Mucosa of rectum (tissue), 2 donors: ENCODE data around the gene CACNA2D1.

Experiments
- H3K27ac ChIP-seq, 2 donors: one replicate each; pipeline ENCODE4 v1.7.0; 2013; ENCODE audit warnings: inconsistent platforms in 2 of 2, low read depth in 2 of 2, low read length in 2 of 2
- H3K27me3 ChIP-seq, 2 donors: one replicate each; pipeline ENCODE4 v1.7.0; 2013; ENCODE audit warnings: low read length in 2 of 2; ENCODE audit not compliant: control insufficient read depth in 2 of 2, insufficient read depth in 2 of 2
- H3K36me3 ChIP-seq, 2 donors: one replicate each; pipeline ENCODE4 v1.7.0; 2013; ENCODE audit warnings: low read length in 2 of 2; ENCODE audit not compliant: control insufficient read depth in 2 of 2, insufficient read depth in 2 of 2
- H3K4me1 ChIP-seq, 2 donors: one replicate each; pipeline ENCODE4 v1.7.0; 2013; ENCODE audit warnings: low read length in 2 of 2, mild to moderate bottlenecking in 1 of 2; ENCODE audit not compliant: control insufficient read depth in 2 of 2, insufficient read depth in 2 of 2
- H3K4me3 ChIP-seq, 2 donors: one replicate each; pipeline ENCODE4 v1.7.0; 2013; ENCODE audit warnings: low read length in 2 of 2
- H3K9ac ChIP-seq, 2 donors: one replicate each; pipeline ENCODE4 v1.7.0; 2013; ENCODE audit warnings: low read length in 2 of 2, low read depth in 1 of 2, mild to moderate bottlenecking in 1 of 2
- H3K9me3 ChIP-seq, 2 donors: one replicate each; pipeline ENCODE4 v1.7.0; 2013; ENCODE audit warnings: low read length in 2 of 2; ENCODE audit not compliant: control insufficient read depth in 2 of 2
- donor health status: healthy.
- donor health status: Normal muscosa, but diverticular disease.

The CACNA2D1 gene

GRCh38 chr7:82375129-82375528, 68.4 kb downstream of the CACNA2D1 start:
- Histone ChIP-seq H3K9ac (no peak overlapping the region), H3K36me3 (no peaks in the 10 kb centered on the region), H3K27me3 (no peaks in the 10 kb centered on the region), H3K27ac (no peak overlapping the region), H3K9me3 (no peaks in the 10 kb centered on the region), H3K4me1 (no peaks in the 10 kb centered on the region), H3K4me3 (no peak overlapping the region)

- Histone ChIP-seq H3K36me3 (no peaks in the 10 kb centered on the region), H3K9me3 (no peaks in the 10 kb centered on the region), H3K27ac (no peak overlapping the region), H3K9ac (no peak overlapping the region), H3K4me1 (no peaks in the 10 kb centered on the region), H3K27me3 (no peaks in the 10 kb centered on the region), H3K4me3 (no peak overlapping the region)
These were observed 69.5 kb downstream of the CACNA2D1 start for GRCh38 chr7:82373926-82374635.

DNA sequence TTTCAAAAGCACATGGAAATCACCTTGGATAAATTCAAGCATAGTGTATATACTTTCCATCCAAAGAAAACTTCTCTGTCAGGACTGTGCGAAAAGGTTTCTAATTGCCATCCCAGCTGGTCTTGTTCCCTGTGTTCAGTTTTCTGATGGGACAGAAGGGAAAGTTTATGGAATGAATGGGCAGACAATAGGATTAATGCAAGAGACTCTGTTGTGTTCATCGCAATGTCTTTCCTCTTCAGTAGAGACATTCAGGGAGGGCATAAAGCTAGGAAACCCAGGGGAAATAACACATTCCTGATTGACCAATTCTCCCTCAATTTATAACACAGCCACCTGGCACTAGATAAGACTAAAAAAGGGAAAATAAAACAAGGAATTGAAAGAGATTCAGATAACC, 78.9 kb downstream of the CACNA2D1 start:
- no peaks in the 10 kb centered on the region for H3K9me3 ChIP-seq

DNA sequence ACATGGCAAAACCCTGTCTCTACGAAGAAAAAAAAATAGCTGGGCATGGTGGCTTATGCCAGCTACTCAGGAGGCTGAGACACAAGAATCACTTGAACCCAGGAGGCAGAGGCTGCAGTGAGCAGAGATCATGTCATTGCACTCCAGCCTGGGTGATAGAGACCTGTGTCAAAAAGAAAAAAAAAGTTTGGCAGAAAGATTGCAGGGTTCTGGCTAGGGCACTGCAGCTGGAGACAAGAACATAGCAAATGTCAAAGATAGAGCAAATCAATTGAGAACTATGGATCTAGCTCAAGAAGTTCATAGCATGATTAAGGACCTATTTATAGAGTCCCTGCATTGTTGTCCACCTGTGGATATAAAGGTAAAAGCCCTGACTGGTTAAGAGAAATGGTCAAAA, 79.5 kb downstream of the CACNA2D1 start:
- Histone ChIP-seq H3K36me3 (no peaks in the 10 kb centered on the region), H3K9ac (no peak overlapping the region), H3K27ac (no peak overlapping the region), H3K27me3 (no peaks in the 10 kb centered on the region), H3K4me1 (no peaks in the 10 kb centered on the region), H3K4me3 (no peak overlapping the region), H3K9me3 (no peaks in the 10 kb centered on the region)

More for the DNA sequence above, 78.9 kb downstream of the CACNA2D1 start:
- Histone ChIP-seq H3K4me1 (no peaks in the 10 kb centered on the region), H3K9ac (no peak overlapping the region), H3K36me3 (no peaks in the 10 kb centered on the region), H3K27ac (no peak overlapping the region), H3K27me3 (no peaks in the 10 kb centered on the region), H3K4me3 (no peak overlapping the region)

DNA sequence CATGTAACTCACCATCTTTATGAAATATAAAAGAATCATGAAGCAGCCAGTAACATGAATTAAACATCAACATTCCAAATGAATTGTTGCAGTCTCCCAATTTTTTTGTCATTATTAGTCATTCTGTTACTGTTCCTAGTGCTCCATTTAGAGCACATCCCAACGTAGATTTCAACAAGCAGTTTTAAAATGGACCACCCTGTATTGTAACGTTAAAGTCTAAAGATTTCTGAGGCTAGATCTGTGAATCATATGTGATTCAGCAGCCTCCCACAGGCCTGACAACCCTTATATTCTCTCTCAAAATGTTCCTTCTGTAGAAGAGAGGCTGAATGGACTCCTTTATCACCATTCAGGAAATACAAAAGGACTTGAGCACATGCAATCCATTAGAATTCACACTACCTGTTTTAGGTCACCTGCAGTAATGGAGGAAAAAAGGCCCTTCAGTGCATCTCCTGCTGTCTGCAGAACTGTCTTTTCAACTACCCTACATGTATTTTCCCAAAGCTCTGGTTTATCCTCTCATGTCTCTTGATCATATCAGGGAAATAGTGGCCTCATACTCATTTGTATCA, 81.4 kb downstream of the CACNA2D1 start:
- Histone ChIP-seq H3K27ac (no peak overlapping the region), H3K4me3 (no peak overlapping the region), H3K9ac (no peak overlapping the region), H3K36me3 (no peaks in the 10 kb centered on the region), H3K9me3 (no peaks in the 10 kb centered on the region), H3K4me1 (no peaks in the 10 kb centered on the region), H3K27me3 (no peaks in the 10 kb centered on the region)

GRCh38 chr7:82360591-82361368, 82.8 kb downstream of the CACNA2D1 start:
- Histone ChIP-seq H3K27ac (no peak overlapping the region), H3K36me3 (no peaks in the 10 kb centered on the region)

GRCh38 chr7:82359426-82359825, 84.2 kb downstream of the CACNA2D1 start:
- no peak overlapping the region for H3K9ac ChIP-seq
- H3K27me3 ChIP-seq = no peaks in the 10 kb centered on the region
- H3K36me3 ChIP-seq = no peaks in the 10 kb centered on the region
- H3K4me3 ChIP-seq = no peak overlapping the region
- H3K4me1 ChIP-seq = no peaks in the 10 kb centered on the region
- H3K27ac ChIP-seq = no peak overlapping the region
- H3K9me3 ChIP-seq = no peaks in the 10 kb centered on the region

More at GRCh38 chr7:82360591-82361368, 82.8 kb downstream of the CACNA2D1 start:
- Histone ChIP-seq H3K4me1 (no peaks in the 10 kb centered on the region), H3K9me3 (no peaks in the 10 kb centered on the region), H3K4me3 (no peak overlapping the region), H3K9ac (no peak overlapping the region), H3K27me3 (no peaks in the 10 kb centered on the region)

- no peak overlapping the region for H3K27ac ChIP-seq
- H3K4me3 ChIP-seq = no peak overlapping the region
- H3K4me1 ChIP-seq = no peaks in the 10 kb centered on the region
- H3K27me3 ChIP-seq = no peaks in the 10 kb centered on the region
- H3K36me3 ChIP-seq = no peaks in the 10 kb centered on the region
- no peak overlapping the region for H3K9ac ChIP-seq
- no peaks in the 10 kb centered on the region for H3K9me3 ChIP-seq
These were observed 84.7 kb downstream of the CACNA2D1 start for GRCh38 chr7:82358923-82359322.

- Histone ChIP-seq H3K4me3 (no peak overlapping the region), H3K9ac (no peak overlapping the region), H3K27ac (no peak overlapping the region), H3K9me3 (no peaks in the 10 kb centered on the region), H3K36me3 (no peaks in the 10 kb centered on the region), H3K27me3 (no peaks in the 10 kb centered on the region), H3K4me1 (no peaks in the 10 kb centered on the region)
These were observed 85.5 kb downstream of the CACNA2D1 start for GRCh38 chr7:82358009-82358578.

- Histone ChIP-seq H3K4me1 (no peaks in the 10 kb centered on the region), H3K27ac (no peak overlapping the region), H3K4me3 (no peak overlapping the region)
These were observed 95.3 kb downstream of the CACNA2D1 start for GRCh38 chr7:82348251-82348650.

More at GRCh38 chr7:82348251-82348650, 95.3 kb downstream of the CACNA2D1 start:
- no peaks in the 10 kb centered on the region for H3K9me3 ChIP-seq
- no peaks in the 10 kb centered on the region for H3K36me3 ChIP-seq
- no peaks in the 10 kb centered on the region for H3K27me3 ChIP-seq
- H3K9ac ChIP-seq = no peak overlapping the region
